PFSK-1 (cell line): ENCODE measurements around the gene BCL2L11.

Experiments used
- FOXP2 ChIP-seq: optimal IDR thresholded peaks from 2 replicates; pipeline ENCODE3; 2011; ENCODE audit warnings: borderline replicate concordance, control low read depth, inconsistent platforms; ENCODE audit not compliant: insufficient read depth; ENCODE audit errors: extremely low read length, extremely low read depth
- POLR2AphosphoS5 ChIP-seq: IDR thresholded peaks from 2 replicates; pipeline ENCODE4 v1.6.1; 2012; ENCODE audit warnings: low read depth, mild to moderate bottlenecking, control low read depth, low read length, moderate library complexity
- REST ChIP-seq, 2 experiments: IDR thresholded peaks; 2 replicates each; pipeline versions ENCODE4 v1.6.1 to v1.8.0; 2011 to 2012; ENCODE audit warnings: low read depth in 2 of 2, low read length in 2 of 2, control low read depth in 1 of 2, inconsistent platforms in 1 of 2, mild to moderate bottlenecking in 1 of 2, moderate library complexity in 1 of 2; ENCODE audit not compliant: insufficient read depth in 1 of 2
- SIN3A ChIP-seq: IDR thresholded peaks from 2 replicates; pipeline ENCODE4 v1.6.1; 2012; ENCODE audit warnings: mild to moderate bottlenecking, low read length, moderate library complexity, borderline replicate concordance; ENCODE audit not compliant: insufficient read depth
- TAF1 ChIP-seq: IDR thresholded peaks from 2 replicates; pipeline ENCODE4 v1.6.1; 2012; ENCODE audit warnings: low read length, control low read depth, borderline replicate concordance; ENCODE audit not compliant: insufficient read depth

- TF ChIP-seq FOXP2, result no peak
- TF ChIP-seq TAF1, result no peak
- TF ChIP-seq POLR2AphosphoS5, result no peak
- TF ChIP-seq REST (IDR thresholded peaks at IDR 0.05; ENCODE audit: insufficient read depth in 1 of 2, low read depth in 2 of 2, low read length in 2 of 2), result no peak
- TF ChIP-seq SIN3A, result no peak
These were observed 23.1 kb downstream of the BCL2L11 start for GRCh38 chr2:111143843-111144198.
